Suprapubic skin (tissue), 4 donors: ENCODE measurements around the gene UBE2E3. TPM values are rescaled to one million over a fixed set of nuclear protein-coding genes. Genes with fewer than 3 reads are reported as not detected.

Experiments used
- DNase-seq, 2 donors: peaks; one replicate each; pipeline ENCODE4 v3.0.0-alpha.2; 2019; ENCODE audit warnings: low spot score in 2 of 2
- H3K27ac ChIP-seq: fragments of 200-600 bp; sonication (generic); one replicate; pipeline ENCODE4 v1.5.1; 2019
- H3K27me3 ChIP-seq: fragments of 200-600 bp; sonication (generic); one replicate; pipeline ENCODE4 v1.5.1; 2019
- H3K36me3 ChIP-seq: fragments of 200-600 bp; sonication (generic); one replicate; pipeline ENCODE4 v1.5.1; 2019
- H3K4me1 ChIP-seq: fragments of 200-600 bp; sonication (generic); one replicate; pipeline ENCODE4 v1.5.1; 2019
- H3K4me3 ChIP-seq: fragments of 200-600 bp; sonication (generic); one replicate; pipeline ENCODE4 v1.5.1; 2019; ENCODE audit warnings: mild to moderate bottlenecking
- H3K9me3 ChIP-seq: fragments of 200-600 bp; sonication (generic); one replicate; pipeline ENCODE4 v1.5.1; 2019
- CTCF ChIP-seq, 2 donors: fragments of 200-600 bp in 1 of 2; fragments of 450-650 bp in 1 of 2; sonication (generic) in 1 of 2; IDR thresholded peaks; one replicate each; pipeline ENCODE4 v1.5.1; 2016 to 2019; ENCODE audit warnings: antibody characterized with exemption in 2 of 2, mild to moderate bottlenecking in 1 of 2, moderate library complexity in 1 of 2
- EP300 ChIP-seq: sonication (generic); formaldehyde crosslinking; IDR thresholded peaks from one replicate; pipeline ENCODE4 v1.6.1; 2017; ENCODE audit warnings: antibody characterized with exemption
- POLR2A ChIP-seq, 2 donors: fragments of 450-650 bp; IDR thresholded peaks; one replicate each; pipeline ENCODE4 v1.6.1; 2017; ENCODE audit warnings: antibody characterized with exemption in 2 of 2, mild to moderate bottlenecking in 2 of 2, moderate library complexity in 2 of 2
- POLR2AphosphoS5 ChIP-seq, 3 donors: sonication (generic); formaldehyde crosslinking; IDR thresholded peaks; one replicate each; pipeline ENCODE4 v1.6.1; 2017; ENCODE audit warnings: antibody characterized with exemption in 3 of 3
- WGBS: methylation state at CpG from one replicate; pipeline ENCODE4 v1.1.5; 2018; 5-methylcytosine and 5-hydroxymethylcytosine counted together
- total RNA-seq, 4 donors: library from RNA; depleted of rRNA; stranded (reverse); fragments of >200 nt; gene quantifications; one replicate each; pipeline ENCODE4 v1.1.0, GENCODE V29; 2016

UBE2E3 gene
- total RNA-seq, 4 donors from 2014 or later: 50.6 to 79.5 (median 66.1) TPM

GRCh38 chr2:181104512-181105115 lies 124.2 kb downstream of the UBE2E3 start:
- Histone ChIP-seq H3K27ac (no peak overlapping the region), H3K9me3 (no peaks in the 10 kb centered on the region), H3K4me1 (no peaks in the 10 kb centered on the region), H3K4me3 (no peak overlapping the region), H3K36me3 (no peaks in the 10 kb centered on the region), H3K27me3 (no peaks in the 10 kb centered on the region)
- 52% methylated on average over 7 of the region's 7 CpGs for WGBS
- TF ChIP-seq CTCF (IDR thresholded peaks at IDR 0.05): peak in 1 of 2 donors; percentile 29
- TF ChIP-seq POLR2A (IDR thresholded peaks at IDR 0.05): no peak
- DNase-seq: no peak

GRCh38 chr2:181105562-181105961 lies 125.2 kb downstream of the UBE2E3 start:
- Histone ChIP-seq H3K9me3 (no peaks in the 10 kb centered on the region), H3K27ac (no peak overlapping the region), H3K4me3 (no peak overlapping the region), H3K36me3 (no peaks in the 10 kb centered on the region), H3K4me1 (no peaks in the 10 kb centered on the region), H3K27me3 (no peaks in the 10 kb centered on the region)
- 78% methylated on average over 2 of the region's 2 CpGs for WGBS
- TF ChIP-seq EP300 (no peak), POLR2A (IDR thresholded peaks at IDR 0.05) (no peak), CTCF (IDR thresholded peaks at IDR 0.05) (no peak), POLR2AphosphoS5 (IDR thresholded peaks at IDR 0.05) (no peak)
- DNase-seq: no peak

GRCh38 chr2:181106229-181106628 lies 125.8 kb downstream of the UBE2E3 start:
- 78% methylated on average over 2 of the region's 2 CpGs for WGBS
- TF ChIP-seq CTCF (IDR thresholded peaks at IDR 0.05) (no peak), POLR2A (IDR thresholded peaks at IDR 0.05) (no peak), EP300 (no peak), POLR2AphosphoS5 (IDR thresholded peaks at IDR 0.05) (no peak)

GRCh38 chr2:181106789-181107627 lies 126.6 kb downstream of the UBE2E3 start:
- no peaks in the 10 kb centered on the region for H3K36me3 ChIP-seq
- TF ChIP-seq EP300 (no peak), POLR2A (IDR thresholded peaks at IDR 0.05) (no peak), POLR2AphosphoS5 (IDR thresholded peaks at IDR 0.05) (no peak), CTCF (IDR thresholded peaks at IDR 0.05) (no peak)
- H3K27ac ChIP-seq: no peak overlapping the region
- WGBS: 87% methylated on average over 2 of the region's 2 CpGs
- no peaks in the 10 kb centered on the region for H3K4me1 ChIP-seq
- no peaks in the 10 kb centered on the region for H3K27me3 ChIP-seq
- no peak for DNase-seq
- no peak overlapping the region for H3K4me3 ChIP-seq
- H3K9me3 ChIP-seq: no peaks in the 10 kb centered on the region

More at GRCh38 chr2:181106229-181106628, 125.8 kb downstream of the UBE2E3 start:
- H3K27me3 ChIP-seq: no peaks in the 10 kb centered on the region
- no peak for DNase-seq
- no peak overlapping the region for H3K27ac ChIP-seq
- no peak overlapping the region for H3K4me3 ChIP-seq
- H3K4me1 ChIP-seq: no peaks in the 10 kb centered on the region
- no peaks in the 10 kb centered on the region for H3K36me3 ChIP-seq
- no peaks in the 10 kb centered on the region for H3K9me3 ChIP-seq

GRCh38 chr2:181107628-181107945 lies 127.2 kb downstream of the UBE2E3 start:
- DNase-seq: no peak
- no peaks in the 10 kb centered on the region for H3K4me1 ChIP-seq
- H3K9me3 ChIP-seq: no peaks in the 10 kb centered on the region
- H3K27ac ChIP-seq: no peak overlapping the region
- no peak overlapping the region for H3K4me3 ChIP-seq
- no peaks in the 10 kb centered on the region for H3K27me3 ChIP-seq
- H3K36me3 ChIP-seq: no peaks in the 10 kb centered on the region
- TF ChIP-seq POLR2AphosphoS5 (IDR thresholded peaks at IDR 0.05) (no peak), EP300 (no peak), CTCF (IDR thresholded peaks at IDR 0.05) (no peak), POLR2A (IDR thresholded peaks at IDR 0.05) (no peak)
- WGBS: 88% methylated on average over 1 of the region's 1 CpG
